ENCODE measurements around the gene GRM4.

Gene GRM4

GRCh38 chr6:33992191-33992590, 153.7 kb downstream of the GRM4 start:
- Histone ChIP-seq H3K4me1 (ENCODE audit: control insufficient read depth, insufficient read depth, low read length) (peaks cover 12% of the 10 kb centered on the region), H3K4me3 (ENCODE audit: low read length) (no peak overlapping the region), H3K9me3 (ENCODE audit: control insufficient read depth, low read length) (peaks cover 7% of the 10 kb centered on the region), H3K27me3 (replicated peaks; ENCODE audit: control insufficient read depth, insufficient read depth, low read length) (peaks cover 59% of the 10 kb centered on the region), H3K9ac (ENCODE audit: low read length) (no peak overlapping the region), H3K36me3 (ENCODE audit: control insufficient read depth, insufficient read depth, low read length, severe bottlenecking) (no peaks in the 10 kb centered on the region)
- DNase-seq (ENCODE audit: low read depth), result no peak

- H3K36me3 ChIP-seq (ENCODE audit: control insufficient read depth, insufficient read depth, low read length, severe bottlenecking), result no peaks in the 10 kb centered on the region
Measured at GRCh38 chr6:33991610-33992009, 154.3 kb downstream of the GRM4 start.

GRCh38 chr6:33990061-33990541, 155.8 kb downstream of the GRM4 start:
- Histone ChIP-seq H3K9me3 (ENCODE audit: control insufficient read depth, low read length) (peaks cover 6% of the 10 kb centered on the region), H3K36me3 (ENCODE audit: control insufficient read depth, insufficient read depth, low read length, severe bottlenecking) (no peaks in the 10 kb centered on the region), H3K4me1 (ENCODE audit: control insufficient read depth, insufficient read depth, low read length) (peaks cover 3% of the 10 kb centered on the region), H3K4me3 (ENCODE audit: low read length) (no peak overlapping the region), H3K27me3 (replicated peaks; ENCODE audit: control insufficient read depth, insufficient read depth, low read length) (peaks cover 70% of the 10 kb centered on the region), H3K9ac (ENCODE audit: low read length) (no peak overlapping the region)
- no peak for DNase-seq (ENCODE audit: low read depth)

More at GRCh38 chr6:33991610-33992009, 154.3 kb downstream of the GRM4 start:
- DNase-seq (ENCODE audit: low read depth), result no peak
- Histone ChIP-seq H3K9ac (ENCODE audit: low read length) (no peak overlapping the region), H3K27me3 (replicated peaks; ENCODE audit: control insufficient read depth, insufficient read depth, low read length) (peaks cover 62% of the 10 kb centered on the region), H3K4me3 (ENCODE audit: low read length) (no peak overlapping the region), H3K9me3 (ENCODE audit: control insufficient read depth, low read length) (peaks cover 4% of the 10 kb centered on the region), H3K4me1 (ENCODE audit: control insufficient read depth, insufficient read depth, low read length) (peaks cover 12% of the 10 kb centered on the region)

GRCh38 chr6:33989016-33989854, 156.7 kb downstream of the GRM4 start:
- Histone ChIP-seq H3K9ac (ENCODE audit: low read length) (no peak overlapping the region), H3K36me3 (ENCODE audit: control insufficient read depth, insufficient read depth, low read length, severe bottlenecking) (no peaks in the 10 kb centered on the region), H3K4me1 (ENCODE audit: control insufficient read depth, insufficient read depth, low read length) (no peaks in the 10 kb centered on the region), H3K9me3 (ENCODE audit: control insufficient read depth, low read length) (peaks cover 6% of the 10 kb centered on the region), H3K4me3 (ENCODE audit: low read length) (no peak overlapping the region), H3K27me3 (replicated peaks; ENCODE audit: control insufficient read depth, insufficient read depth, low read length) (peaks cover 73% of the 10 kb centered on the region)
- DNase-seq (ENCODE audit: low read depth), result no peak

GRCh38 chr6:33988121-33989015, 157.5 kb downstream of the GRM4 start:
- Histone ChIP-seq H3K4me1 (ENCODE audit: control insufficient read depth, insufficient read depth, low read length) (no peaks in the 10 kb centered on the region), H3K36me3 (ENCODE audit: control insufficient read depth, insufficient read depth, low read length, severe bottlenecking) (no peaks in the 10 kb centered on the region), H3K9me3 (ENCODE audit: control insufficient read depth, low read length) (peaks cover 6% of the 10 kb centered on the region), H3K4me3 (ENCODE audit: low read length) (no peak overlapping the region), H3K27me3 (replicated peaks; ENCODE audit: control insufficient read depth, insufficient read depth, low read length) (peaks cover 74% of the 10 kb centered on the region), H3K9ac (ENCODE audit: low read length) (no peak overlapping the region)
- DNase-seq (ENCODE audit: low read depth), result no peak

GRCh38 chr6:33987531-33988021, 158.3 kb downstream of the GRM4 start:
- H3K4me1 ChIP-seq (ENCODE audit: control insufficient read depth, insufficient read depth, low read length), result no peaks in the 10 kb centered on the region
- H3K36me3 ChIP-seq (ENCODE audit: control insufficient read depth, insufficient read depth, low read length, severe bottlenecking), result no peaks in the 10 kb centered on the region
- peaks cover 6% of the 10 kb centered on the region for H3K9me3 ChIP-seq (ENCODE audit: control insufficient read depth, low read length)
- DNase-seq (ENCODE audit: low read depth), result no peak
- no peak overlapping the region for H3K4me3 ChIP-seq (ENCODE audit: low read length)
- H3K9ac ChIP-seq (ENCODE audit: low read length), result no peak overlapping the region
- H3K27me3 ChIP-seq (replicated peaks; ENCODE audit: control insufficient read depth, insufficient read depth, low read length), result peaks cover 67% of the 10 kb centered on the region

- no peak overlapping the region for H3K9ac ChIP-seq (ENCODE audit: low read length)
- no peak for DNase-seq (ENCODE audit: low read depth)
- H3K4me3 ChIP-seq (ENCODE audit: low read length), result no peak overlapping the region
- H3K4me1 ChIP-seq (ENCODE audit: control insufficient read depth, insufficient read depth, low read length), result no peaks in the 10 kb centered on the region
- no peaks in the 10 kb centered on the region for H3K36me3 ChIP-seq (ENCODE audit: control insufficient read depth, insufficient read depth, low read length, severe bottlenecking)
- peaks cover 54% of the 10 kb centered on the region for H3K27me3 ChIP-seq (replicated peaks; ENCODE audit: control insufficient read depth, insufficient read depth, low read length)
- peaks cover 6% of the 10 kb centered on the region for H3K9me3 ChIP-seq (ENCODE audit: control insufficient read depth, low read length)
Measured at GRCh38 chr6:33985947-33986346, 159.9 kb downstream of the GRM4 start.

GRCh38 chr6:33985313-33985751, 160.6 kb downstream of the GRM4 start:
- Histone ChIP-seq H3K9ac (ENCODE audit: low read length) (no peak overlapping the region), H3K4me3 (ENCODE audit: low read length) (no peak overlapping the region), H3K9me3 (ENCODE audit: control insufficient read depth, low read length) (peaks cover 6% of the 10 kb centered on the region), H3K27me3 (replicated peaks; ENCODE audit: control insufficient read depth, insufficient read depth, low read length) (peaks cover 50% of the 10 kb centered on the region), H3K4me1 (ENCODE audit: control insufficient read depth, insufficient read depth, low read length) (no peaks in the 10 kb centered on the region), H3K36me3 (ENCODE audit: control insufficient read depth, insufficient read depth, low read length, severe bottlenecking) (no peaks in the 10 kb centered on the region)
- DNase-seq (ENCODE audit: low read depth), result no peak

- H3K4me1 ChIP-seq (ENCODE audit: control insufficient read depth, insufficient read depth, low read length), result no peaks in the 10 kb centered on the region
- DNase-seq (ENCODE audit: low read depth), result no peak
- H3K9me3 ChIP-seq (ENCODE audit: control insufficient read depth, low read length), result peaks cover 6% of the 10 kb centered on the region
- no peaks in the 10 kb centered on the region for H3K36me3 ChIP-seq (ENCODE audit: control insufficient read depth, insufficient read depth, low read length, severe bottlenecking)
- no peak overlapping the region for H3K9ac ChIP-seq (ENCODE audit: low read length)
- H3K4me3 ChIP-seq (ENCODE audit: low read length), result no peak overlapping the region
- H3K27me3 ChIP-seq (replicated peaks; ENCODE audit: control insufficient read depth, insufficient read depth, low read length), result peaks cover 46% of the 10 kb centered on the region
Measured at GRCh38 chr6:33984466-33985312, 161.2 kb downstream of the GRM4 start.

- Histone ChIP-seq H3K9me3 (ENCODE audit: control insufficient read depth, low read length) (peaks cover 6% of the 10 kb centered on the region), H3K27me3 (replicated peaks; ENCODE audit: control insufficient read depth, insufficient read depth, low read length) (peaks cover 42% of the 10 kb centered on the region), H3K36me3 (ENCODE audit: control insufficient read depth, insufficient read depth, low read length, severe bottlenecking) (no peaks in the 10 kb centered on the region), H3K4me1 (ENCODE audit: control insufficient read depth, insufficient read depth, low read length) (no peaks in the 10 kb centered on the region), H3K9ac (ENCODE audit: low read length) (no peak overlapping the region), H3K4me3 (ENCODE audit: low read length) (no peak overlapping the region)
- no peak for DNase-seq (ENCODE audit: low read depth)
Measured at GRCh38 chr6:33983721-33984465, 162.0 kb downstream of the GRM4 start.

Measured in adipocyte (in vitro differentiated cells).